AG08396 (cell line): Measurements from ENCODE around the gene NUP93.
"Not testable (repeated sequence)": the region's sequence is repeated elsewhere in the genome, so short reads cannot be mapped to it uniquely, and the experiment has no call there.

Experiments
- DNase-seq: peaks from one replicate; pipeline ENCODE4 v3.0.0; 2012; ENCODE audit warnings: low spot score, mixed read lengths

Gene NUP93

GRCh38 chr16:56870276-56870888 lies 140.5 kb downstream of the NUP93 start:
- no peak for DNase-seq

GRCh38 chr16:56871172-56871593 lies 141.3 kb downstream of the NUP93 start:
- peak; percentile 72 for DNase-seq

DNA sequence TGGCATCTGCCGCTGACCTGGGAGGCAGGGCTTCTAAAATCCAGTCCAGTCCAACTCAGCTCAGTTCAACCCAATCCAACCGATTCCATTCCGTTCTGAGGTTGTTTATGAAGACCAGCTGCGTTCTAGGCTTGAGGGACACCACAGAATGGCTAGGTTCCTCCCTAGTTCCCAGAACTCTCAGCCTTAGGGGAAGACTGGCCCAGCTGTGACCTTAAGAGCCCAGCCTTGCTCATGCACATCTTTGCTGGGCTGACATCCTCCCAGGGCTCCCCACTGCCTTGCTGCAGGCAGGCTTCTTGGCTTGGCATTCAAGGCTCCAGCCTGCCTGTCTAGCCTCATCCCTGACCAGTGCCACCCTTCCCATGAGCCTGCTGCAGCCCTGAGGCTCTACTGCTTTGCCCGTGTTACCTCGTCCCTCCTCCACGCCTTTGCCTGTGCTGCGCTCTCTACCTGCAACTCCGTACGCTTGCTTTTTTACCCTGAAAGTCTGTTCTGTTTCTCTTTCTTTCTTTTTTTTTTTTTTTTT lies 143.0 kb downstream of the NUP93 start:
- DNase-seq, result no peak

DNA sequence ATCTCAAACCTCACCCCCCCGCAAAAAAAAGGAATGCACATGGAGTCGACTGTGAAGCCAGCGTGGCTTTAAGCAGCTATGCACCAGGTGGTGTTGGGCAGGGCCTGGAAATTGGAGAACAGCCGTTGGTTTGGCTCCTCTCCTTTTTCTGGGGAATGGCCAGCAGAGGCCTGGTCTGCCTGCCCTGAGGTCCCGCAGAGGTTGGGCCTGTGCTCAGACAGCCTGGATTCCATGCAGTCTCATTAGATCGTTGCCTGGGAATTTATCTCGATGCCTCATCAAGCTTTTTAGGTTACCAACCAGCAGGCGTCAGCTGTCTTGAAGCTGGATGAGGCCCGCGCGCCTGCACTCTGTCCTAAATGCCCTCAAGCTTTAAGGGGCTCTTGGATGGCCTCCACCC lies 144.9 kb downstream of the NUP93 start:
- peak; percentile 47 for DNase-seq

DNA sequence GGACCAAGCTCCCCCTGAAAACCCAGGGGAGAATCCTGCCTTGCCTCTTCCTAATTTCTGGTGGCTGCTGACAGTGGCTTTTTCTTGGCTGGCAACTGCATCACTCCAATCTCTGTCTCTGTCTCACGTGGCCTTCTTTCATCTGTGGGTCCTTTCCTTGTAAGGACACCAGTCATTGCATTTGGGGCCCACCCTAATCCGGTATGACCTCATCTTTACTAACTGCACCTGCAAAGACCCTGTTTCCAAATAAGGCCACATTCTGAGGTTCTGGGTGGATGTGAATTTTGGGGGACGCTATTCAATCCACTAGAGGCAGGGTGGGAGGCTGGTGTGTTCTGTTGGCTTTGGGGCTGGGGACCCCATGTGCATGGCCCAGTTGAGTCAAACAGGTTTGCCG lies 146.1 kb downstream of the NUP93 start:
- DNase-seq, result no peak

DNA sequence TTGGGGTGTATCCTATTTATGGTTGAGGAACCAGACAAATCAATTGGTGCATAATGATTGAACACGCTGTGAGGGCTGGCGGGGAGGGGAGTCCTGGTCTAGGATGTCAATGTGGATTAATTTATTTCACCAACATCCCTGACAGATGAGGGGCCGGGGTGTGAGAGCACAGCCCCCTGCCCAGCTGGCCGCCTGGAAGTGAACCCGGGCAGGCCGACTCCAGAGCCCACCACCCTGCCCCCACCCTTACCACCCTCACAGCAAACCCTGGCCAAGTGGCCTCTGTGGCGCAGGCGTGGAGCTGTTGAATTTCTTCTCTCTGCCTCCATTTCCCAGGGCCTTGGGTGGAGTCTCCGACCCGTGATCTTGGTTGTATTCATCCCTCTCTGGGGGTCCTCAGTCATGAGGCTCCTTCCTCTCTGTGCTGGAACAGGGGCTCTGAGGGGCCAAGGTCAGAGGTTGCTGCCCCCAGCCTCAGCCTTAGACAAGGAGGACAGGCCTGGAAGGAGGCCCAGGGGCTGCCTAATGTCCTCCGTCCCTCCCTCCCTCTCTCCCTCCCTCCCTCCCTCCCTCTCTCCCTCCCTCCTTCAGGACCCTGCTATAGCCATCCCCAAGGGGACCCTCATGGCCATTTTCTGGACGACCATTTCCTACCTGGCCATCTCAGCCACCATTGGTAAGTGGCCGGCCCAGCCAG lies 147.7 kb downstream of the NUP93 start:
- DNase-seq, result no peak

- DNase-seq, result no peak
Measured at GRCh38 chr16:56878282-56878854, 148.4 kb downstream of the NUP93 start.

DNA sequence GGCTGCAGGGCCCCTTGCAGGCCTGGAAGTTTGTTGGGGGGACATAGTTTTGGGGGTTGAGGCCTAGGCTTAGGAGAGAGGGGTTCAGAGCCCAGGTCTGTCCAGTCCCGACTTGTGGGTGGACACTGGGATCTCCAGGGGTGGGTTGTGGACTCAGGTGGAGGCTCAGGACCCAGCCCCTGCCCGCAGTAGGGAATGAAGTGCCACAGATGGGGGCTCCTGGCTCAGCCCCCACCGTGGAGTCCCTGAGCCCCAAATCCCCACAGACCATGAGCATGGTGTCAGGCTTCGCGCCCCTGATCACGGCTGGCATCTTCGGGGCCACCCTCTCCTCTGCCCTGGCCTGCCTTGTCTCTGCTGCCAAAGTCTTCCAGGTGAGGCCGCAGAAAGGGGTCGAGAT lies 149.3 kb downstream of the NUP93 start:
- DNase-seq, result no peak

- DNase-seq, result no peak
Measured at GRCh38 chr16:56880176-56880575, 150.2 kb downstream of the NUP93 start.

- DNase-seq, result no peak
Measured at GRCh38 chr16:56880685-56881084, 150.8 kb downstream of the NUP93 start.

DNA sequence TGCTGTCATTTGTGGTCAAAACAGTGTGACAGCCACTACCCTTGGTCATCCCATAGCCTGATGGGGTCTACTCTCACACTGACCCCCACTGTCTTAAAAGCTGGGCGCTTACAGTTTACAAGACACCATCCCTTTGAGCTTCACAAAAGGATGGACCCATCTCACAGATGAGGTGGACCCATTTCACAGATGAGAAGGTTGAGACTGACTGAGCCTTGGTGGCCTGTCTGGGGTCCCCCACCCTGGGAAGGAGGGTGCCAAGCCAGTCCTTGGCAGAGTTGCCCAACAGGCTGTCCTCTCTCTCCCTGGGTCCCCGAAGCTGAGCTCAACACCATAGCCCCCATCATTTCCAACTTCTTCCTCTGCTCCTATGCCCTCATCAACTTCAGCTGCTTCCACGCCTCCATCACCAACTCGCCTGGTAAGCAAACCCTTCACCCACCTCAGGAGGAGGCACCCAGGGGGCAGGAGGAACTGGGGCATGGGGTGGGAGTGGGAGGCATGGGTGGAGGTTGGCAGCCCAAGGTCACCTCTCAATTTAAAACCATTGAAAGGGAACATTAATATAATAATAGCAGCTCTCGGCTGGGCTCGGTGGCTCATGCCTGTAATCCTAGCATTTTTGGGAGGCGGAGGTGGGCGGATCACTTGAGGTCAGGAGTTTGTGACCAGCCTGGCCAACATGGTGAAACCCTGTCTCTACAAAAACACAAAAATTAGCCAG lies 152.3 kb downstream of the NUP93 start:
- DNase-seq, result no peak

- no peak for DNase-seq
Measured at GRCh38 chr16:56883586-56883985, 153.7 kb downstream of the NUP93 start.

- no peak for DNase-seq
Measured at GRCh38 chr16:56884026-56884582, 154.2 kb downstream of the NUP93 start.

DNA sequence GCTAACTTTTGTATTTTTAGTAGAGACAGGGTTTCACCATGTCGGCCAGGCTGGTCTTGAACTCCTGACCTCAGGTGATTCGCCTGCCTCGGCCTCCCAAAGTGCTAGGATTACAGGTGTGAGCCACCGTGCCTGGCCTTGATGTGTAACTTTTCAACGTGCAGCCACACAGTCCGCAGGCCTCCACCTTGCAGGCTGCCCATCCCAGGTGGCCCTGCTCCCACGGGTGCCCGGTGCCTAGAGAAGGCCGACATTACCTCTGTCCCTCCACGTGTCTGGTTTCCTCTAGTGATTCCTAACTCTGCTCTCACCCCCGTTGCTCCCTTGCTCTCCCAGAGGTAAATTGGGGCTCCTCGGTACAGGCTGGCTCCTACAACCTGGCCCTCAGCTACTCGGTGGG lies 155.0 kb downstream of the NUP93 start:
- not testable (repeated sequence) for DNase-seq

DNA sequence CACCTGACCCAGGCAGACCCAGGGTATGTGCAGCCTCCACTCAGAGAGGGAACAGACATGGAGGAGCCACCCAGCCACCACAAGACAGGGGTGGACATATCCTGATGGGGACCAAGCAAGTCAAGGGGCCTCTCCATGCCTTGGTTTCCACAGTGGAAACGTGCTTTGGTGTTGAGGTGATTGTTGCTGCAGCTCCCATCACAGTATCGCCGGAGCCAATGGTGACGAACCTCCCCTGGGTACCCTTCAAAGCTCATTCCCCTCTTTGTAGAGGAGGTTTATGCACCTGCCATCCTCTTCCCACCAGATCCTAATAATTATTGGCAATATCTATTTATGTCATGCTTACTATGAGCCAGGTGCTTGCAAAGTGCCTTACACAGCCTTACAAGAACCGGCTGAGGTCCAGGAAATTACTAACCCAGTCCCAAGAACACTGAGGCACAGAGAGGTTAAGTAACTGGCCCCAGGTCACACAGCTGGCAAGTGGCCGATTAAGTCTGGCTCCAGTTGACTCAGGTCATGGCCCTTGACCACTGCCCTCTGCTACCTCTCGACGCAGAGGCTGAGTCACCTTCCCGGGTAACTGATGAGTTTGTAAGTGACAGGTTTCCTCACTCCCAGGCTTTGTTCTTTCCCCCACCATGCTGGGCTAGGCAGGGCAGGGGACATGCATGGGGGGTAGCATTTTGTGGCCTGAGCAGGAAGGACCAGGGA lies 155.7 kb downstream of the NUP93 start:
- DNase-seq, result no peak

GRCh38 chr16:56886296-56886695 lies 156.4 kb downstream of the NUP93 start:
- no peak for DNase-seq

GRCh38 chr16:56886826-56887225 lies 156.9 kb downstream of the NUP93 start:
- no peak for DNase-seq

- no peak for DNase-seq
Measured at GRCh38 chr16:56888806-56889205, 158.9 kb downstream of the NUP93 start.

DNA sequence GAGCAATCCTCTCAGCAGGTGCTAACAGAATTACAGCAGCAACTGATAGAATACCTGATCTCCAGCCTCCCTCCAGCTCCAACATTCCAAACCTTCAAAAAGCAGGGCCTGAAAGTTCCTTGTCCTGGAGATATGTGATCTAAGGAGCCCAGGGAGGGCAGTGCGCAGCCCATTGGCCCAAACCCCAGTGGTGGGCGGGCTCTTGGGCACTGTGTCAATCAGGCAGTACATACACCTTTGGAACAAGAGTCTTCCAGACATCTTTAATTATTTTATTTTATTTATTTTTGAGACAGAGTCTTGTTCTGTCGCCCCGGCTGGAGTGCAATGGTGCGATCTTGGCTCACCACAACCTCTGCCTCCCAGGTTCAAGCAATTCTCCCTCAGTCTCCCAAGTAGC lies 159.3 kb downstream of the NUP93 start:
- DNase-seq, result no peak

DNA sequence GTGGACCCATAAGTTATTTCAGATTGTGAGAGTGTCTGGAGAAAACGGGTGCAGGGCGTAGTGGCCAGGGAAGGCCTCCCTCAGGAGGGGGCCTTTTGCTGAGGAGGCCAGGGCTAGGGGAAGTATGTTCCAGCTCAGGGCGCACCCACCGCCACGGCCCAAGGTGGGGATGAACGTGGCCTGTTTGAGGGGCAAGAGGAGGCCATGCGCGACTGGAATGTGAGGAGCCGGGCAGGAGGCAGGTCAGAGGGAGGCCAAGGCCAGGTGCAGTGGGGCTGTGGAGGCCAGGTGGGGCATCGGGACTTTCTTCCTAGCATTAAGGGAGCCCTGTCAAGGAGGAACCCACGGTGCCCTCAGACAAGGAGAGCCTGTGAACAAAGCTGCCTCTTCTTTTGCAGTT lies 161.8 kb downstream of the NUP93 start:
- DNase-seq, result no peak

DNA sequence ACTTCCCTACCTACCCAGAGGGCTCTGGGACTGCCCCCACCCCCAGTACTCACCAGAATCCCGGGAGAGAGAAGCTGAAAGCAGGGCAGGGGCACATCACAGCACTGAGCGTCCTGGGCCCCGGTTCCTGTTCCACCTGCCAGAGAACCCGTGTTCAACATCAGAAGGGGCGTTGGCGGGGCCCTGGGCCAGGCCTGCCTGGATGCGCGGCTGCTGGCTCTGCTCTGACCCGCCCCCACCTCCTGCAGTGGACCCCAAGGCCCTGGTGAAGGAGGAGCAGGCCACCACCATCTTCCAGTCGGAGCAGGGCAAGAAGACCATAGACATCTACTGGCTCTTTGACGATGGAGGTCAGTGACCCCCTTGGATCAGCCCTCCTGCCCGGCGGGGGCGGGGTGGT lies 162.8 kb downstream of the NUP93 start:
- DNase-seq, result no peak
